Retinal pigment epithelial cell (primary cell): Measurements from ENCODE around the gene FBXO46.

Source experiments
- DNase-seq: peaks from one replicate; pipeline ENCODE4 v3.0.0-alpha.2; 2010; ENCODE audit warnings: low read depth
- H3K4me3 ChIP-seq: 2 replicates; pipeline ENCODE4 v1.5.1; 2011; ENCODE audit warnings: mild to moderate bottlenecking, low read length, control low read depth, moderate library complexity
- CTCF ChIP-seq: conservative IDR thresholded peaks from 2 replicates; pipeline ENCODE4 v1.5.1; 2011; ENCODE audit warnings: low read depth, low read length, control low read depth, inconsistent platforms

FBXO46 gene

GRCh38 chr19:45664575-45664974, 66.1 kb downstream of the FBXO46 start:
- no peak for TF ChIP-seq CTCF
- no peak overlapping the region for H3K4me3 ChIP-seq
- no peak for DNase-seq

GRCh38 chr19:45663800-45664199, 66.9 kb downstream of the FBXO46 start:
- DNase-seq: no peak
- TF ChIP-seq CTCF: no peak
- H3K4me3 ChIP-seq: no peak overlapping the region

- no peak overlapping the region for H3K4me3 ChIP-seq
- no peak for TF ChIP-seq CTCF
- no peak for DNase-seq
These were observed 70.1 kb downstream of the FBXO46 start for GRCh38 chr19:45660636-45661035.
